Vagina (tissue), 2 donors: ENCODE measurements around the gene MBD6.

Experiments used
- POLR2A ChIP-seq, 2 donors: fragments of 450-650 bp; IDR thresholded peaks; one replicate each; pipeline ENCODE4 v1.6.1; 2017; ENCODE audit warnings: antibody characterized with exemption in 2 of 2, mild to moderate bottlenecking in 2 of 2, moderate library complexity in 2 of 2
- TF ChIP-seq, protein P1 (sequence below), 3 experiments: fragments of 450-650 bp in 2 of 3; fragments of 200-600 bp in 1 of 3; sonication (generic) in 1 of 3; IDR thresholded peaks; one replicate each; pipeline ENCODE4 v1.5.1; 2017 to 2019; ENCODE audit warnings: antibody characterized with exemption in 3 of 3, mild to moderate bottlenecking in 2 of 3, moderate library complexity in 2 of 3

DNA sequence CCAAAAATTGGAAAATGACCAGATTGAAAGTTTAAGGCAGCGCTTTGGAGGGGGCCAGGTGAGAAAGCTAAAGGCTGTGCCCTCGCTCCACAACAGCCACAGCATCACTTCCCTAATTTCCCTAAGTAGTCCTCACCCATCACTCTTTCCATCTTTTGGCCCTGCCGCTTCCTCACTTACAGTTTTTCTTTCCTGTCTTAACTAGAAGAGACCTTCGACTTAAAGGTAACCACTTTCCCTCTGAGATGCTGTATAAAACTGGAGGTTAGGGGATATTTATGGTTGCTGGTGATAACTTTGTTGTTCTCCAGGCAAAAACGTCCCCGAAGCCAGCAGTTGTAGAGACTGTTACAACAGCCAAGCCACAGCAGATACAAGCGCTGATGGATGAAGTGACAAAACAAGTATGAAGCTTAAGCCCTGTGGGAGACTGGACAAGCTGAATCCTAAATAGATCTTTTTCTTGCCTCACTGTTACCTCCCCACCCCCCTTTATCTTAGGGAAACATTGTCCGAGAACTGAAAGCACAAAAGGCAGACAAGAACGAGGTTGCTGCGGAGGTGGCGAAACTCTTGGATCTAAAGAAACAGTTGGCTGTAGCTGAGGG, 6.6 kb upstream of the MBD6 start:
- TF ChIP-seq, protein P1, sequence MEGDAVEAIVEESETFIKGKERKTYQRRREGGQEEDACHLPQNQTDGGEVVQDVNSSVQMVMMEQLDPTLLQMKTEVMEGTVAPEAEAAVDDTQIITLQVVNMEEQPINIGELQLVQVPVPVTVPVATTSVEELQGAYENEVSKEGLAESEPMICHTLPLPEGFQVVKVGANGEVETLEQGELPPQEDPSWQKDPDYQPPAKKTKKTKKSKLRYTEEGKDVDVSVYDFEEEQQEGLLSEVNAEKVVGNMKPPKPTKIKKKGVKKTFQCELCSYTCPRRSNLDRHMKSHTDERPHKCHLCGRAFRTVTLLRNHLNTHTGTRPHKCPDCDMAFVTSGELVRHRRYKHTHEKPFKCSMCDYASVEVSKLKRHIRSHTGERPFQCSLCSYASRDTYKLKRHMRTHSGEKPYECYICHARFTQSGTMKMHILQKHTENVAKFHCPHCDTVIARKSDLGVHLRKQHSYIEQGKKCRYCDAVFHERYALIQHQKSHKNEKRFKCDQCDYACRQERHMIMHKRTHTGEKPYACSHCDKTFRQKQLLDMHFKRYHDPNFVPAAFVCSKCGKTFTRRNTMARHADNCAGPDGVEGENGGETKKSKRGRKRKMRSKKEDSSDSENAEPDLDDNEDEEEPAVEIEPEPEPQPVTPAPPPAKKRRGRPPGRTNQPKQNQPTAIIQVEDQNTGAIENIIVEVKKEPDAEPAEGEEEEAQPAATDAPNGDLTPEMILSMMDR (IDR thresholded peaks at IDR 0.05) = no peak
- no peak for TF ChIP-seq POLR2A (IDR thresholded peaks at IDR 0.05)
